Fibroblast of gingiva (primary cell): ENCODE data around the gene GPR135.
"Not testable (repeated sequence)": the region's sequence is repeated elsewhere in the genome, so short reads cannot be mapped to it uniquely, and the experiment has no call there.

Source experiments
- DNase-seq: peaks from one replicate; pipeline ENCODE4 v3.0.0-alpha.2; 2011; ENCODE audit warnings: low read depth

GPR135 gene

DNA sequence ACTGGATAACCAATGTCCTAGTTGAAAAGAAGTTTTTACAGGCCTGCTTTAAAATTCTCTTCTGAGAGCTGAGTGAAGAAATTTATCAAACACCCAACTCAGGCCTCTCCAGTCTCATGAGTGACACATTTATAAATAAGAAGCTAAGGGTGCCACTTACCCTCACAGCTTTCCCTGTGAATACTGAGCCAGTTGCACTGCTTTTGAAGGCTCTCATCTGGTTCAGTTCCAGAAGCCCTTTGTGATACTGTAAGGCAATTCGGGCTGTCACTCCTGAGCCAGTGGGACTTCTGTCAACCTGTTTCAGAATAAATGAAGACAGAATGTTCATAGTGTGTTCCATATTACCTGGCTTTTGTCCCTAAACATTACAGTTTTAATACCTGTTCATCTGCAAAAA lies 10.5 kb upstream of the GPR135 start:
- no peak for DNase-seq

DNA sequence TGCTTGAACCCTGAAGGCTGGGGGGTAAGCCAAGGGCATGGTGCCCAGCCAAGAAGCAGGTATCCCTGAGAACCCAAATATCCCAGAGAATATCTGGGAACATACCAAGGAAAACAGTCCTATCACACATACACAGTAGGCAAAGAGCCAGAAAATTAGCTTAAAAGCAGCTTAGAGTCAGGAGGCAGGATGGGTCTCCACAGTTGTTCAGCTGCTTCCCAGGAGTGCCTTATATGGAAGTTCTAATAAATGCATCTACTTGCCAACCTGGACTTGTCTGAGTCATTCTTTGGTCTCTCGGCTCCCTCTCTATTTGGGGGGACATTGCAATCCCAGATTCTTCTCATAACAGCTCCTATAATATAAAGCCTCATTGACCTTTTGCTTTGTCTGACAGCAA lies 9.0 kb upstream of the GPR135 start:
- DNase-seq, result no peak

DNA sequence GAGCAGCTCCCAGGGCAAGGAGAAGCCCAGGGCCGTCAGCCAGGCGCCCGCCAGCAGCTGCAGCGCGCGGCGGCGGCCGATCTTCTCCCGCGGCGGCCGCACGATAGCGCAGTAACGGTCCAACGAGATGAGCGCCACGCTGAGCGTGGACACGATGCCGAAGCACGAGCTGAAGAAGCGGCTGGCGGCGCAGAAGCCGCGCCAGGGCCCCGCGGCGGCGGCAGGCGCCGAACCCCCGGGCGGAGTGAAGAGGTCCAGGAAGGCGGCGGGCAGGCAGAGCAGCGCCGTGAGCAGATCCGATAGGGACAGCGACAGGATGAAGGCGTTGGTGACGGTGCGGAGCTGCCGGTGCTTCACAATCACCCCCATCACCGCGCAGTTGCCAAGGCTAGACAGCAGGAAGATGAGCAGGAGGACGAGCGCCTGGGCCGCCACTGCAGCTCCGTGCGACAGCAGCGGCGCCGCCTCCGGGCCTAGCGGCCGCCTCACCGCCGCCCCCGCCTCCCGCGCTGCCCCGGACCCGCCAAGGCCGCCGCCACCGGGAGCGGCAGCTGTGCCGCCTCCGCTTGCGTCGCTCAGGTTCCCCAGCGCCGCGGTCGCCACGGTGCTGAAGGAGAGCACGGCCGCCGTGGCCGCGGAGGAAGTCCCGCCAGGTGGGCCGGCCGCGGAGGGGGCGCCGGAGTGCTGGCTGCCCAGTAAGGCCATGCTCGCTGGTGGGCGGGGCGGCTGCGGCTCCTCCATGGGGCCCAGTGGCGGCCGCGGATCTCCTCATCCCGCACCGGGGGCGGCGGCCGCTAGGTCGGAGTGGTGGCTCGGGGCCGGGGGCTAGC lies 479 bp downstream of the GPR135 start:
- peak; percentile 45 for DNase-seq

DNA sequence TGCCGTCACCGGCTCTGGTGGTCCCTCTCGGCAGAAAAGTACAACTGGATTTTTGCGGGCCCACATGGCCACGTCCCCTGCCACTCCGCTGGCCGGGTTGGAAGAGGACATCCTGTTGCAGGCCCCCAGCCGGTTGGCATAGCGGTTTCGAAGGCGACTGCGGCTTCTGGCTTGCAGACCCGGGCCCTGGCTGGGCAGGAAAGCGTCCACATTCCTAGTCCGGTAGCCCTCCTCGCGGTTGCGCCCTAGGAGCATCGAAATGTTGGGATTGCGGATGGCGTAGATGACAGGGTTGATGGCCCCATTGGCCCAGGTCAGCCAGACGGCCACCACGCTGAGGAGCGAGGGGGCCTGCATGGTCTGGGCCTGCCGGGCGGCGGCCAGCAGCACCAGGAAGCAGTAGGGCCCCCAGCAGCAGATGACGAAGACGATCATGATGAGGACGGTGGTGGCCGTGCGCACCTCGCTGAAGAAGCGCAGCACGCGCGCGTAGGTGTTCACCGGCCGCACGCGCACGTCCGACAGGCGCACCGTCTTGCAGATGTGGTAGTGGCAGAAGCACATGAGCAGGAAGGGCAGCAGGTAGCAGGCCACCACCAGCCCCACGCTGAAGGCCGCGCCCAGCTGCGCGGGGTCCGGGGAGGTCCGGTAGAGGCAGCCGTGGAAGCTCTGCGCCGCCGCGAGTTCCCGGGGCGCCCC lies 1.2 kb downstream of the GPR135 start:
- DNase-seq, result no peak

DNA sequence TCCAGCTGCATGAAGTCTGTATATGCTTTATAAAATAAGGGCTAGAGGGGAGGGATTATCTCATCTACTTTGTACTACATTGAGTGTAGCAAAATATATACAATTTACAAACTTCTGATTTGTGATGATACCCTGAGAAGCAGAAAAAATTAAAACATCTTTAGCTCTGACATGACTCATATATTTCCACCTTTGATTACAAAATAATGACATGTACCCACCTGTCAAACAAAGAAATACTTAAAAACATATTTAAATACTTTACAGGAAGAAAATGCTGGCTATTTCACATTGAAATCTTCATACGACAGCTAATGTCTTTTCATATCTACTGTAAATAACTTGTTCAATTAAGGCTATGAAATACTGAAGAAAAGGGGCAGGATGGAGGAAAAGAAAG lies 3.3 kb downstream of the GPR135 start:
- no peak for DNase-seq

DNA sequence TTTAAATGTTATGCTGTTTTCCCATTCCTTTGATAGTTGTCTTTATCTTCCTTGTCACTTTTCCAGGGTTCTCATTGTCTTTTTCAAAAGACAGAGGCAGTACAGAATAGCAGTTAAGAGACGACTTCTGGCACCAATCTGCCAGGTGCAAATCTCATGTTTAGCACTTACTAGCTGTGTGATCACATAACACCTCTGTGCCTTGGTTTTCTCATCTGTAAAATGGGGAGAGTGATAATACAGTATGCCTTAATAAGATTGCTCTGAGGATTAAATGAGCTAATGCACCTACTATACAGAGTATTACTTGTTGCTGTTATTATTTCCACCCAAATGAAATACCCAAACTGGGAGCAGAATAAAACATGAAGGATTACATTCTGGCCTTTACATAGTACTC lies 4.8 kb downstream of the GPR135 start:
- no peak for DNase-seq

DNA sequence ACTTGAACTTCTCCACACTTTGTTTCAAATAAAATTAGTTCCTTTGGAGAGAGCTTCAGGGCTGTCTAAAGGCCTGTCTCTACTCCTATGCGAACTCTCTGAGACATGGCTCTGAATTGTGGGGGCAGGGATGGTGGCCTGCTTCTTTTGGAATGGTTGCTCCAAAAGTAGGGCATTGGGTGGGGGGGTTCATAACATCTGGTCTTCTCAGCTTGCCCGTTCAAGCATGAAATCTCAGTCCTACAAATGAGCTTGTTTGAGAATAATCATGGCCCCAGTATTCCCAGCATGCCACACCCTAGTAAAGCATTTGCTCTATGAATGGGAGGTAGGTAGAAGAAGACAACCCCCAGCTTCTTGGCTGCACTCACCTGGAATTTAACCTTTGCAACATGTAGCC lies 6.7 kb downstream of the GPR135 start:
- no peak for DNase-seq

DNA sequence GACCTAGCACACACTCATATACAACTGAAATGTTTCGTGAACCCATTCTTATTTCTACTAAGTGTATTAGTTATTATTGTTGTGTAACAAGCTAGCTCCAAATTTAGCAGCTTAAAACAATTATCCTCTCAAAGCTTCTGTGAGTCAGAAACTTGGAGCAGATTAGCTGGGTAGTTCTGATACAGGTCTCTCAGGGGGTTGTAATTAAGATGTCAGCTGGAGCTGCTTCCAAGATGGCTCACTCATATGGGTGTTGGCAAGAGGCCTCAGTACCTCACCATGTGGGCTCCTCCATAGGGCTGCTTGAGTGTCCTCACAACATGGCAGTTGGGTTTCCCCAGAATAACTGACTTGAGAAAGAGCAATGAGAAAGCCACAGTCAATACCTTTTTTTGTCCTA lies 9.8 kb downstream of the GPR135 start:
- peak; percentile 83 for DNase-seq

DNA sequence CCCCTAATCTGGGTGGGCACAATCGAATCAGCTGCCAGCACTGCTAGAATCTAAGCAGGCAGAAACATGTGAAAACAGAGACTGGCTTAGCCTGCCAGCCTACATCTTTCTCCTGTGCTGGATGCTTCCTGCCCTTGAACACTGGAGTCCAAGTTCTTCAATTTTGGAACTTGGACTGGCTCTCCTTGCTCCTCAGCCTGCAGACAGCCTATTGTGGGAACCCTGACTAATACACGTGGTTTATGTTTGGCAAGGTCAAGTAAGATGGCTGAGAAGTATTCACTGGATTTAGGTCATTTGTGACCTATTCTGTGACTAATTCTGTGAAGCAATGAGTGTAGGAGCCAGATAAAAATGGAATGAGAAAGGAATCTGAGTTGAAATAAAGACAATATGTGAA lies 11.0 kb downstream of the GPR135 start:
- peak; percentile 94 for DNase-seq

DNA sequence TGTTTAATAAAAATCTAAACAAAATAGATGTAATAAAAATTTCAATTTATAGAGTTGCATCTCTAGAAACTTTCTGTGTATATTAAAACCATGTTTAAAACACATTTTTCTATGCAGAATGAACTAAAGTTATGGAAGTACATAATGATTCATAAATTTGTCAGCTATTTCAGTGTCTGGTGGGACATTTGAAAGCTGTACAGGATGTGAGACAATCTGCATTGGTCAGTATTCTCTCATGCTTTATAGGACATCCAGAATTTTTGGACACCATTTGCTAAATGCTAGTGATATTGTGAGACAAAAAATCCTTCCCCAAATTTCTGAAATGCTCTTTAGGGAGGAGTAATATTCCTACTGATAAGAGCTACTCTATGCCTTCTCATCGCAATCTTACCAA lies 13.3 kb downstream of the GPR135 start:
- no peak for DNase-seq

DNA sequence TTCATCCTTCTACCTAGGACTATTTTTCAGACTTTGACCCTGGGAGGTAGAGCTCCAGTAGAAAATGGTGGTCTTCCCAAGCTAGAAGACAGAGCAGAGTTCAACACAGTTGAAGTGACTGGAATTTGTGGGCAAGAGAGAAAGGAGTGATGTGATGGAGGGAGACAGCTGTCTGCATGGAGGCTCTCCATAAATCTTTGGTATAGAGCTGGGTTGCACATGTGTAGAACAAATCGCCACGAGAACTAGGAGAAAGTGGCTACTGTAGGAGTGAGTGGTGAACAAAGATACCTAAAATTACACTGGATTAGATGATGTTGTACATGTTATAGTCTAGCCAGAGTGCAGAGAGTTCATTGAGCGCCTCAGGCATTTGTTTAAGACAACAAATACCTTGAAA lies 14.5 kb downstream of the GPR135 start:
- no peak for DNase-seq

DNA sequence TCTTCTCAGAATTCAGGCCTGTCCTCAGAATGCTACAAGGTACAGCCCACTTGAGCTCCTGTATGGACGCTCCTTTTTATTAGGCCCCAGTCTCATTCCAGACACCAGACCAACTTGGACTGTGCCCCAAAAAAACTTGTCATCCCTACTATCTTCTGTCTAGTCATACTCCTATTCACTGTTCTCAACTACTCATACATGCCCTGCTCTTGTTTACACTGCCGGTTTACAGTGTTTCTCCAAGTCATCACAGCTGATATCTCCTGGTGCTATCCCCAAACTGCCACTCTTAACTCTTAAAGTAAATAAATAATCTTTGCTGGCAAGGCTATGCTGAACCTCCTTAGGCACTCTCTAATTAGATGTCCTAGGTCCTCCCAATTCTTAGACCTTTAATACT lies 16.5 kb downstream of the GPR135 start:
- DNase-seq, result not testable (repeated sequence)

DNA sequence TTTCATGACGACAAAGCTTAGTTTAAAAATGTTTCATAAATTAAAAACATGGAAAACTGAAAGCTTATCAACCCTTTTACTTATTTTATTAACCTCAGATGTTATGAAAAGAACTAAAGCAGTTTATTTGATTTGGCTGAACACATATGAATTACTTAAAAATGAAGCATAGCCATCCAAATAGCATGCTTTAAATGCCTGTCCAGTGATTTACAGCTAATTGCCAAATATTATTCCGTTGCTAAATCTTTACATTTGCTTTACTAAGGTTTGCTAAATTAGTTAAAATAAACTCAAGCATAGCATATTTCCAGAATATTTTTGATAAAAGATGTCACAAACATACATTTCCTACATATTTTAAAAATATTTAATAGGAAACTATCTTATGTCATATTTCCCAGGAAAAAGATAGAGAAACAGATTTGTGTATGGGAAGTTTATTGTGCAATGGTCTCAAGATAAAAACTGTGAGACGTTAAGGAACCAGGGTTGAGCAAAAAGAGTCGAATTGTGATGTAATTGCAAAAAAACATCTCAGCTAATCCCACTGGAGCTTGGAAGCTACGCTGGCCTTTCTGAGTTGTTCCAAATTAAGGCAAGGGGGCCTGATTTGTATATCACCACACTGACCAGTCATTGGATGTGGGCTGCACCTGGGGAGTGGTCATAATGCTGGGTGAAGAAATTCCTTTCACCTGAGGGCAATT lies 25.8 kb downstream of the GPR135 start:
- DNase-seq, result peak; percentile 80

DNA sequence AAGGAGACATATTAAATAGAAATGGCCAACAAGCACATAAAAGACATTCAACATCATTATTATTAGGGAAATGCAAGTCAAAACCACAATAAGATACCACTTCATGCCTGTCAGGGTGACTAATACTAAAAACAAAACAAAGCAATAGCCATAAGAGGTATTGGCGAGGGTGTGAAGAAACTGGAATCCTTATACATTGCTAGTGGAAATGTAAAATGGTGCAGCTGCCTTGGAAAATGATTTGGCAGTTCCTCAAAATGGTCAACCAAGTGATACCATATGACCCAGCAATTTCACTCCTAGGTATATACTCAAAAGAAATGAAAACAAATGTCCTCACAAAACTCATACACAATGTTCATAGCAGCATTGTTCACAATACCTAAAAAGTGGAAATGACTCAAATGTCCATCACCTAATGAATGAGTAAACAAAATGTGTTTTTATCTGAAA lies 27.0 kb downstream of the GPR135 start:
- DNase-seq, result peak; percentile 72

DNA sequence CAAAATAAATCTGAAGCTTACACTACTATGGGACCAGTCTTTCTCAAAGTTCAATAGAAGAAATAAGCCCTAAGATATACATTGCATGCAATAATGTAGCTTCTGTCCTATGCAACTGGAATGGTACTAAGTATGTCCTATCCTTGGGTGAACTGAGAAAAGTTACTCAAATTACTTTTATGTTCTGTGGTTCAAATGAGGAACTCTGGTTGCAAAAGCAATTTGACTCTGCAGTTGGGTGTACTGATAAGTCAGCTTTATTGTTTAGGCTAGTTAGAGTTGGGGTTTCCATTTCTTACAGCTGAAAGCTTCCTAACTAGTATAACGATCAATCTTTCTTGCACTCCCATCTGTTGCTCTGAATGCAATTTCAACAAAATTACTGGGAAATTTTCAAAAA lies 29.2 kb downstream of the GPR135 start:
- no peak for DNase-seq

DNA sequence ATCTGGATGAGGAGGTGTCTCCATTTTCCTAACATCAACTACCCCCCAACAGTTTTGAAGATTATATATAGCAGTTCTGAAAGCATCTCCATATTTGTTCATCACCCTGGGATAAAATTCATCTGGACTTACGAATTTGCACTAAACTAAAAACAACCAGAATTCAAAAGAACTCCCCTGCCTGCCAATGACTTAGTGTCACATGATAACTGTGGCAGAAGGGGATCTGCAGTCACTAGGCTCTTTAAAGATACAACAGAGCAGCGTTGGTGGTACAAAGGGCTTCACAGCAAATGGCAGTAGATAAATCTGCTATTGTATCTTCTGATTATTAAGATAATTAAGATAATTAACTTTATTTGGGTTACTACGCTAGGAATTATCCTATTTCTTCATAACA lies 30.1 kb downstream of the GPR135 start:
- no peak for DNase-seq

DNA sequence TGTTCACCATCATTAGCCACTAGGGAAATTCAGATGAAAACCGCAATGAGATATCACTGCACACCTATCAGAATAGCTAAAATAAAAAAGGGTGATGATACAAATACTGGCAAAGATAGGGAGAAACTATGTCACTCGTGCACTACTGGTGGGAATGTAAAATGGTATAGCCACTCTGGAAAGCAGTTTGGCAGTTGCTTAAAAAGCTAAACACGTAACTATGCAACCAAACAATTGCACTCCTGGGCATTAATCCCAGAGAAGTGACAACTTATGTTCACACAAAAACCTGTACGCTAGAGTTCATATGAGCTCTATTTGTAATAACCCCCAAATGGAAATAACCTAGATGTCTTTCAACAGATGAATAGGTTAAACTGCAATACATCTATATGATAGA lies 35.4 kb downstream of the GPR135 start:
- DNase-seq, result no peak

DNA sequence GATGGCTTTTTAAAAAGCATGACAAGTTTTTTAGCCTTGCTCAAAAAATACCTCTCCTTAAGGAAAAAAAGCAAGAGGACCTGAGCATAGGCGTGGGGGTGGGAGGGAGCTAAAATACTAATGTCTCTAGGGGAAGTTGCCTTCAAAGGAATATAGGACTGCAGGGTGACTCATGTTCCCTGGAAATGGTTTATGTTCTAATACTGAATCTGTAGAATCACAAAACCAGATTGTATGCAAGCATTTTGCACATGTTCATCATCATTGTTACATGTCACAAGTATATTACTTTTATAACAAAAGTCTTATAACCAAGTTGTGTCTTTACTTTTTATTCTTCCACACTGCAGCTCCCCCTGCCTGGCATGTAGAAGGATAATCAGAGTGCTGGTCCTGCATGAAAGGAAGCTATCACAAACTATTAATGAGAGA lies 36.6 kb downstream of the GPR135 start:
- DNase-seq, result peak; percentile 42

DNA sequence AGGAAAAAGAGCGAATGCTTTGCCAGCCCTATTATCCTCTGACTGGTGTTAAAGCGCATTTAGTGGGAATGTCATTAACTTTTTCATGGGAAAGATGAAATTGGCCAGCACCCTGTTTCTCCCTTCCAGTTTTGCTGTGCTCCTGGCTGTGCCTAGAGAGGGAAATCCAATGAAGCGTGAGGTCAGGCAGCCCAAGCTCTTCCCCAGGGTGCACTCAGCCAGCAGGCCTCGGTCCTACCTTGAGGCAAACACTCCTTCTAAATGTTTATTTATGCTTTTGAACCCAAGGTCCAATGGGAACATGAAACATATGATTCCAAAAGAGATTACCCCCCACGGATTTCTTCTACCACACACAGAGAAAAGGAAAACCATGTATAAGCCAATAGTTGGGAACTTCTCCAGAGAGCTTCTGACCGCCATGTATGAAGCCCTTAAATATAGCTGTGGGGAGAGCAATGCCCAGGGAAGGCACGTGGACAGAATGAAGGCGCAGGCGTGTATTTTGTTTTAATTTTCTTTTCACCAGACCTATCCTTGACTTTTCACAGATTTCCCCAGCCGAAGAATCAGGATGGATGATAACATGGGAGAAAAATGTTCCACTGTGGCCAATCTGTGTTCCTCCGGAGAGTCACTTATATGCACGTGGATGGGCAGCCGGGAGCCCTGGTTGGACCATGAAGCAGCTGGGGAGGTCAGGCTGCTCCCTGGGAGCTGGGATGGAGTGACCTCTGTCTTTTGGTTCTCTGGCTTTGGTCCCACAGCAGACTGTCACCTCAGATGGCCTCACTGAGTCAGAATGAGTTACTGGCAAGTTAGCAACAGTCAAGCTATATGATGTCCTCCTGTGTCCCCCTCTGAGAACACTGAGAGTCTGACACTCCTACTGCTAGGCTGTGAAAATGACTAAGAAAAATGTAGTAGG lies 37.3 kb downstream of the GPR135 start:
- DNase-seq, result peak; percentile 24

DNA sequence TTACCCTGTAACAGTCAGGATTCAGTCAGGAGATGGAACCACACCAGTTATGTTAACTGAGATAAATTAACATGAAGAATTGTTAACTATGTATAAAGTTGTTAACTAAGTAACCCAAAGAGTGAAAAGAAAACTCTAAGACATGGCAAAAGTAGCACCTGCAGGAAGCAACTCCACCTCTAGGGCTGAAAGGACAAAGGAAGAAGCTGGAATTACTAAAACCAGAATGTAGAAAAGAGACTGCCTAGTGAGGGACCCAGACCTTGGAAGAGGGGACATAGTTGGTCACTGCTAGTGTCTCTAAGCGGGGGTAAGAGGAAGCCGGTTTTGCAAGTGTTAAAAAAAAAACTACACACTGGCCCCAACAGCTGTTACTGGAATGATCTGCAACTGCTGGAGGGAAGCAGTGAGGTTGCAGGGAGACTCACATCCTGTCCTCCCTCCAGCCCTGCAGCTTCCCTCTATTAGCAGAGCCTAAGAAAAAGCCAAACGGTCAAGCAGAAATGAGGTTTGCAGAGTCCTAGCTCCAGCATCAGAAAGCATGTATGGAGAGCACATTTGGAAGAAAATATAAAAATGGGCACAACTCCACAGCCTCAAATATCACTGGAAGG lies 39.8 kb downstream of the GPR135 start:
- peak; percentile 31 for DNase-seq

DNA sequence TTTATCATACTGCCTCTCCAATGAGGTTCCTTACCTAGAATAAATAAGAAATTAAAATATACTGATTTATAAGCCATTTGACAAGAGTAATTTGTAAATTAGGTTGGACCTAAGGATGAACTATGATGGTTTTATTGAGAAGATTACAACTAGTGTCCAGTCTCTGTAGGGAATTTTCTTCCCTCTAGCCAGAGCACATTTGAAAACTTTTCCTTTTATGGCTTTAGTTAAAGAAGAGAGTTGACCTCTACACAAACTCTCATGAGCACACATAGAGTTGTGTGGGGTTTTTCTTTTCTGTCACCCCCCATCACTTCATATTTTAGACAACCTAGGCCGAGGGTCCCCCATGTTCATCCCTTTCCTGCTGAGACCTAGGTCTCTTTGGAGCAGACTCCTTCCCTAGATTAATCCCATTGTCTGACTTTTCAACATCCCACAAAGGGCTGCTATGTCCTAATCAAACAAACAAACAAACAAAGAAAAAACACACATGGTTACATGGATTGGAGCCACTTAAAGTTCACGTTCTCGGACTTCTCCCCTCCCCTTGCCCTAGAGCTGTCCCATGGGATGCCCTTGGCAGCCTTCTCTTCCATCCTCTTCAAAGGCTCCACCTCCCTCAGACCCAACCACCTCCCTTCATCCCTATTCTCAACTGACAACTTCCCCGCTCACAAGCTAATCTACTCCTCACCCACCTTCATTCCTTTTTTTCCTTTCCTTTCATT lies 40.7 kb downstream of the GPR135 start:
- peak; percentile 75 for DNase-seq
